Upper lobe of right lung (tissue), 1 donor: Measurements from ENCODE around the gene SERHL2. TPM values are rescaled to one million over a fixed set of nuclear protein-coding genes. Genes with fewer than 3 reads are reported as not detected.
"Not testable (repeated sequence)": the region's sequence is repeated elsewhere in the genome, so short reads cannot be mapped to it uniquely, and the experiment has no call there.

Experiments used
- ATAC-seq: fragments of 200-7000 bp; cut with Tn5 transposase; one replicate; pipeline ENCODE4 v1.9.1; 2020; ENCODE audit warnings: mild to moderate bottlenecking, moderate library complexity
- DNase-seq: peaks from one replicate; pipeline ENCODE4 v3.0.0-alpha.2; 2020
- H3K27ac ChIP-seq: fragments of 200-600 bp; one replicate; pipeline ENCODE4 v1.8.0; 2022
- H3K27me3 ChIP-seq: fragments of 200-600 bp; one replicate; pipeline ENCODE4 v1.8.0; 2022; ENCODE audit warnings: mild to moderate bottlenecking
- H3K36me3 ChIP-seq: fragments of 200-600 bp; one replicate; pipeline ENCODE4 v1.8.0; 2022
- H3K4me1 ChIP-seq: fragments of 200-600 bp; one replicate; pipeline ENCODE4 v1.8.0; 2022
- H3K4me3 ChIP-seq: fragments of 200-600 bp; one replicate; pipeline ENCODE4 v1.8.0; 2022; ENCODE audit warnings: mild to moderate bottlenecking
- H3K9me3 ChIP-seq: fragments of 200-600 bp; one replicate; pipeline ENCODE4 v1.8.0; 2022
- CTCF ChIP-seq: fragments of 200-600 bp; IDR thresholded peaks from one replicate; pipeline ENCODE4 v1.8.0; 2022; ENCODE audit warnings: antibody characterized with exemption
- intact Hi-C: fragments of 100-400 bp; cut with DNase I; formaldehyde crosslinking; loops from one replicate; pipeline ENCODE4 v1.11.0; 2022
- total RNA-seq: library from RNA; stranded (reverse); fragmentation: NEBNext Ultra II Directional; extraction: Animal tissue kit (Norgen Biotek cat#: 25700); gene quantifications from one replicate; pipeline ENCODE4 v1.2.1, GENCODE V29; 2021
- donor health status: DM: no; HTN: yes; CAD: no; lungs with severe emphysema.

Gene SERHL2
- total RNA-seq, 1 donor from 2014 or later: 1.2 TPM

- no peak for TF ChIP-seq CTCF
- no peak for DNase-seq
- Histone ChIP-seq H3K27ac (peak overlapping the region; percentile 100), H3K9me3 (no peaks in the 10 kb centered on the region), H3K4me1 (peaks cover 65% of the 10 kb centered on the region), H3K36me3 (peaks cover 6% of the 10 kb centered on the region), H3K27me3 (no peaks in the 10 kb centered on the region), H3K4me3 (peak overlapping the region; percentile 69)
- ATAC-seq: no peak
- intact Hi-C loops: no loop called here
Observed at GRCh38 chr22:42613872-42614301, 60.1 kb downstream of the SERHL2 start.

- peak within 1 kb of the TSS; percentile 100 for H3K27ac ChIP-seq
- ATAC-seq (peak; percentile 92), DNase-seq (peak; percentile 100)
- H3K27me3 ChIP-seq: no peaks in the 10 kb centered on the region
- no peak for TF ChIP-seq CTCF
- intact Hi-C loops: no loop called here
- H3K4me3 ChIP-seq: peak within 1 kb of the TSS; percentile 69
- H3K36me3 ChIP-seq: peaks cover 6% of the 10 kb centered on the region
- H3K4me1 ChIP-seq: peaks cover 59% of the 10 kb centered on the region
- no peaks in the 10 kb centered on the region for H3K9me3 ChIP-seq
Observed at GRCh38 chr22:42614312-42615091, 60.7 kb downstream of the SERHL2 start, which contains the start of gene POLDIP3. POLDIP3 (minus strand) TSS chr22:42614883; CDS start chr22:42614857, 26 bp downstream.

GRCh38 chr22:42615092-42615859, 61.5 kb downstream of the SERHL2 start:
- DNase-seq: peak; percentile 87
- peak overlapping the region; percentile 69 for H3K4me3 ChIP-seq
- no peak for TF ChIP-seq CTCF
- H3K9me3 ChIP-seq: no peaks in the 10 kb centered on the region
- peaks cover 13% of the 10 kb centered on the region for H3K36me3 ChIP-seq
- H3K27ac ChIP-seq: peak overlapping the region; percentile 100
- peaks cover 51% of the 10 kb centered on the region for H3K4me1 ChIP-seq
- intact Hi-C loops: no loop called here
- no peaks in the 10 kb centered on the region for H3K27me3 ChIP-seq
- ATAC-seq: peak; percentile 69

- Histone ChIP-seq H3K4me3 (peak overlapping the region; percentile 69), H3K4me1 (peaks cover 46% of the 10 kb centered on the region), H3K36me3 (peaks cover 13% of the 10 kb centered on the region), H3K27ac (peak overlapping the region; percentile 100)
- DNase-seq, H3K27me3 ChIP-seq, ATAC-seq, H3K9me3 ChIP-seq, intact Hi-C loops: not testable (repeated sequence)
Observed at GRCh38 chr22:42615860-42616175, 62.1 kb downstream of the SERHL2 start.

- DNase-seq: no peak
- H3K27ac ChIP-seq: no peak overlapping the region
- ATAC-seq: no peak
- H3K4me1 ChIP-seq: peaks cover 30% of the 10 kb centered on the region
- no peak overlapping the region for H3K4me3 ChIP-seq
- no peaks in the 10 kb centered on the region for H3K27me3 ChIP-seq
- H3K36me3 ChIP-seq: peaks cover 10% of the 10 kb centered on the region
- H3K9me3 ChIP-seq: no peaks in the 10 kb centered on the region
- no peak for TF ChIP-seq CTCF
- intact Hi-C loops: no loop called here
Observed at GRCh38 chr22:42617155-42617983, 63.6 kb downstream of the SERHL2 start.
